Stromal cell of bone marrow (primary cell): ENCODE results near the gene UBR2.
A peak's percentile ranks its signal among the peaks of the same experiment; 100 is the strongest.
"Not testable (repeated sequence)": the region's sequence is repeated elsewhere in the genome, so short reads cannot be mapped to it uniquely, and the experiment has no call there.

Experiments
- DNase-seq: peaks from one replicate; pipeline ENCODE4 v3.0.0-alpha.2; 2012; ENCODE audit warnings: low read depth

Gene UBR2

DNA sequence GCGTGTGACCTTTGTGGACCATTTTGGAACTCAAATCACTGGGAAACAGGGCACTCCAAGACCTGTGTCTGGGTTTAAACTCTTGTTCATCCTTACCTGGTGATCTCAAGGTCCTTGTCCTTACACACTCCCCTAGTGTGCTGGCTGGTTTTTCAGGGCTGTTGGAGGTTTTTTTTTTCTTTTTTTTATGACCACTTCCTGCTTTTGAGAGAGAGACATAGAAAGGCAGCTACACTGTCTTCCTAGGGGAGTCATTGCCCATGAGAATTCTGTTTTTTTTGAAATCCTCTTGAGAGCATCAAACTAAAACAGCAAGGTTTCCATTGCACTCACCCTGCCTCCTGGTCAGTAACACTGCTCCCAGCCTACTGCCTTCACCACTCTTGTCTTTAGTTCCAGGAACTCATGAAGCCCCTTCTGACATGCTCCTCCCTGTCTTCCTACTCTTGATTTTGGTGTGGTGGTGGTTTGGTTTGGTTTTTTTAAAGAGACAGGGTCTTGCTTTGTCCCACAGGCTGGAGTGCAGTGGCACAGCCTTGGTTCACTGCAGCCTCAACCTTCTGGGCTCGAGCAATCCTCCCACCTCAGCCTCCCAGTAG is 130.0 kb downstream of the UBR2 start:
- no peak for DNase-seq

DNA sequence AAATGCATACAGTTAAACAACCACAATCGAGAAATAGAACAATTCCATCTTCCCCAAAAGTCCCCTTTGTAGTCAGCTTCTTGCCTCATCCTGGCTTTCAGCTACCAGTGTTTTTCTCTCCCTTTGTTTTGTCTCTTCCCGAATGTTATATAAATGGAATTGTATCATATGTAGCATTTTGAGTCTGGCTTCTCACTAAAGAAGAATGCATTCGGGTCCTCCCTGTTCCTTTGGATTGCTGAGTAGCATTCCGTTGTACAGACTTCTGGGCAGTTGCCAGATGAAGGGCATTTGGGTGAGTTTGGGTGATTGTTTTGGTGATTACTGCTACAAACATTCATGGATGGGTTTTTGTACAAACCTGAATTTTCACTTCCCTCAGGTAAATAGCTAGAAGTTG is 130.8 kb downstream of the UBR2 start:
- peak; percentile 18 for DNase-seq

DNA sequence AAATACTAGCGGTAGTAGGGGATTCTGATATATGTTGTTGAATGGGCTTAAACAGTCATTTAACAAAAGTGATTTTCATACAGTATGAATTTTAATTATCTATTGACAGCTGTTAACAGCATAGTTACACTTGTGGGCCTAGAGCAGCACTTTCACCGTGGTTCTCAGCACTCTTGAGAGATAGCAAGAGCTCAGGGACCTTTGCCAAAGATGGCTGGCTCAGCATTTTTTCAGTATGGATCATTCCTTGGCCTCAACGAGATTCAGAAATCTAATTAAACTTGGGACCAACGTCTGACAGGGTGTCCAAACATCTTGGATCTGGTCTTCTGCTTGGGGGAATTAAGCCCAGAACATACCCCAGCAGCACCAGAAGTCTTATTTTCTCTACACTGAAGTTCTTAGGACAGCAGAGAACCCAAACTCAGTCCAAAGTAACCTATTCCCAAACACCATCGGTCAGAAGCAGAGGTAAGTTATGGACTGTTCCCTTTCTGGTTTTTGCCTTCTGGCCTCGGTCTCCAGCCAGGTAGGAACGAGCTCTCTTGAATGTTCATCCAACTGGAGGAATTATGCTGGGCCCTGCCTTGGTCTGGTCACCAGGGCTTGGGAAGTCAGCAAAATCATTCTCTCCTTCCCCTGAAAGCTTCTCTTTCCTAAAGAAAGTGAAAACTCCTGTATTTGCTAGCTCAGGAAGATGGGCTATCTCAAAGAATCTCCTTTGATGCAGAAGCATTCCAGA is 132.9 kb downstream of the UBR2 start:
- DNase-seq = peak; percentile 49

DNA sequence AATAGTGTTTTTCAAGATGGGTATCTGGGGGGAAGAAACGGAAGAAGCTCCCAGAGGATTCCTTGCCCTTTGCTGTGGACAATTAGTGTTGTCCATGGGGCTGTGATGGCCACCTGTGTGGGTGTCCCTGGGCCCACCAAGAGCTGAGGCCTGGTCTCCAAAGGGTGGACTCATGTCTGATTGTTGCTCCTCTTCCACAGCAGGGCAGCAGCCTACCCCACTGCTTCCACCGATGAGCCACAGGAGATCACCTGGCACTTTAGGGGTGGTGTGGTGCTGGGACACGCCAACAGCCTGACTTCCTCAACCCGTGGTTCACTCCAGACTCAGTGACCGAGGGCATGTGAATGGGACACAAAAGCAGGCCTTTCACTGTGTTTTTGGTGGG is 133.4 kb downstream of the UBR2 start:
- no peak for DNase-seq

DNA sequence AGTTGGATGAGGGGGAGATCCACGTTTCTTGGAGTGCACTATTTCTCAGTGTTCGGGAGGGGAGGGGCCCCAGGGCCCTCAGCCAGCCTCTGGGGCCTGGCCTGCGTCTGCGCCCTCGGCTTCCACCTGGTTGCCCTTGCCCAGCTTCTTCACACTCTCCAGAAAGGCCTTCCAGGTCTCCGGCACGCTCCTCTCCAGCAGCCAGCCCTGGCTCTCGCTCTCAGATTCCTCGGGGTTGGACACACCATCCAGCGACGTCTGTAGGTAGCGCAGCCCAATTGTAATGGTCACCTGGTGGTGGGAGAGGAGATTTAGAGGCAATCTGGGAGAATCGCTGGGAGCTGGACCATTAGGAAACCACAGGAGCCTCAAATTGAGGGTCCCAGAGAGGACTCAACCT is 134.4 kb downstream of the UBR2 start:
- DNase-seq = no peak

DNA sequence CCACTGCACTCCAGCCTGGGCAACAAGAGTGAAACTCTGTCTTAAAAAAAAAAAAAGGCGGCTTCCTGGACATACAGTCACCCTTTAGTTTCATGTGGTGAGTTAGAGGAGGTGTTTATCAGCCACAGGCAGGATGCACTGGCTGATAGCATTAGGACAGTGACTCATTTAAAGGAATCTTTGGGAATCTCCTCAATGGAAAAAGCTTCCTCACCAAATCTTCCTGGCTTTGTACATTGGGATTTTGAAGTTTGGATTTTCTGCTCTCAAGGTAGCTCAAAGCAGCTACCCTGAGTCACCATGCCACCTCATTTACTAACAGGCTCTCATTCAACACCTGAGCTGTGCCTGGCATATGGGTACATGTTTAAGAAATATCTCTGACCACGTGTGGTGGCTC is 138.4 kb downstream of the UBR2 start:
- no peak for DNase-seq

DNA sequence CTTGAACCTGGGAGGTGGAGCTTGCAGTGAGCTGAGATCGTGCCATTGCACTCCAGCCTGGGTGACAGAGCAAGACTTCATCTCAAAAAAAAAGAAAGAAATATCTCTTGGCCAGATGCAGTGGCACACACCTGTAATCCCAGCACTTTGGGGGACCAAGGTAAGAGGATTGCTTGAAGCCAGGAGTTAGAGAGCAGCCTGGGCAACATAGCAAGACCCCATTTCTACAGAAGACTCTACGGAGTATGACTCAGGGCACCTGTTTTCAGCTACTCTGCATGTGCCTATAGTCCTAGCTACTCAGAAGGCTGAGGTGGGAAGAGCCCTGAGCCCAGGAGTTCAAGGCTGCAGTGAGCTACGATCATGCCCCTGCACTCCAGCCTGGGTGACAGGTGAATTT is 139.0 kb downstream of the UBR2 start:
- not testable (repeated sequence) for DNase-seq

DNA sequence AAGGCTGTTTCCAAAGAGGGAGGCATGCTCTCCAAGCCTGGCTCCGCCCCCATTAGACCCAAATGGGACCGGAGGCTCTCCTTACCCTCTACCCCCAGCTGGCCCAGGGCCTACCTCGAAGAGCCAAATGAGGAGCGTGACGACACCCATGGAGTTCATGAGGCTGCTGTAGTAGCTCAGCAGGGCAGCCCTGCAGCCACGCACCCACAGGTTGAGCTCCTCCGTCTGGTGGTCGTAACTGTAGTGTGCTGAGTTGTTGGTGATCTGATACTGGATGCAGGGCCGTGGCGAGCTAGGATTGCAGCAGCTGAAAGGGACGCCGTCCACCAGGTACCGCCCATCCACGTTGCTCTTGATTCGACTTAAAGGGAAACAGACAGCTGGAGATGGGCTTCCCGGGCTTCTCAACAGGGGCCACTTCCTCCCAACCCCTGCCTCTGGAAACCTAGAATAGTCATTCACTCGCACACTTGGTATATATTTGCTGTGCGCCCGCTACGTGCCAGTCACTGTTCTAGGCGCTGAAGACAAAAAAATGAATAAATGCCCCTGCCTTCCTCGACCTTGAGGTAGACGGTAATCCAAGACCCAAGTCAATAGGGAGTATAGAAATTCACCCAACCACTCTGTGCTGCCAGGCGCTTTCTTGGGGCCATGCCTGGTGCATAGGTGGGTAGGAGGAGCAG is 140.6 kb downstream of the UBR2 start:
- DNase-seq = no peak

DNA sequence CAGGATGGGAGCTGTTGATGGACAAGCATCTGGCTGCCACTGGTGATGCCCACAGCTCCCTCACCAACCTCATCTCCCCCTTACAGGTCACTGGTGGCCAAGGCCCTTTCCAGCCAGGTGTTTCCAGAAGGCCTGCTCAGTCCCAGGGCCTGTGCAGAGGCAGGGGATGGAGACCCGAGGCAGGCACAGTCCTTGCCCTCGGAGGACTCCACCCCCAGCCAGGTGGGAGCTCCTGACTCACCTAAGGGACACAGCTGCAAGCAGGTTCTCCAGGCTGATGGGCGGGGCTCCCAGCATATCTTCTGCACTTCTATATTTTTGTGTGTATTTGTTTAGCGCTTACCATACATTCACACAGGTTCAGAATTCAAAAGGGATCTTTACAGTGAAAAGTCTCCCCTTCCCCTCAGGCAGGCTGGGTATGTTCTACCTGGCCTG is 141.1 kb downstream of the UBR2 start:
- no peak for DNase-seq

DNA sequence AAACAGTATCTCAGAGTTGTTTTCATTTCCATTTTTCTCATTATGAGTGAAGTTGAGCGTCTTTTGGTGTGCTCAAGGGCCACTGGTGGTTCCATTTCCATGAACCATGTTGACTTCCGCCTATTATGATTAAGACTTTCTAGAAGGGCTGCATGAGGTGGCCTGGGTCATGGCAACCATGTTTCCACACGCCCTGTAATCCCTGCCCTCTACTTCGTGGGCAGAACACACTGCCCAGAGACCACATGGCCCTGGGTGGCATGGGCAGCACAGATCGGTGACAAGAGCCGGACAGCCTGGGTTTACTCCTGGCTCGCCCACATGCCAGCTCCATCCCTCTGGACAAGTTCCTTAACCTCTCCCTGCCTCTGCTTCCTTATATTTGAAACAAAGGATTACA is 143.8 kb downstream of the UBR2 start:
- no peak for DNase-seq

DNA sequence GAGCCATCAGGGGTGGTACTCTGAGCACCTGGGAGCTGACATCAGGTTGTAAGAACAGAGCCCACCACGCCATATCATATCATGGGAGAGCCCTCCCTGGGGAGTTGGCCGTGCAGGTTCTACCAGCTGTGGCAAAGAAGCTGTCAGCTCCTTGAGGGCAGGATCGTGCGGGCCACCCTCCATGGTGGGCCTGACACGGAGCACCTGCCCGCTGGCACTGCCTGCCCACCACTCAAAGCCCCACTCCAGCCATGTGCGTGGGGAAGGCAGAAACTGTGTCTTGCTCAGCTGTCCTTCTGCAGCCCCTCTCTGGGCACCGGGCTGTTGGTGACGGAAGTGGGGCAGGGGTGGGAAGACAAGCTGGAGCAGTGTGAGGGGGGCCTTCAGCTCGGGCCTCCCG is 144.3 kb downstream of the UBR2 start:
- no peak for DNase-seq

DNA sequence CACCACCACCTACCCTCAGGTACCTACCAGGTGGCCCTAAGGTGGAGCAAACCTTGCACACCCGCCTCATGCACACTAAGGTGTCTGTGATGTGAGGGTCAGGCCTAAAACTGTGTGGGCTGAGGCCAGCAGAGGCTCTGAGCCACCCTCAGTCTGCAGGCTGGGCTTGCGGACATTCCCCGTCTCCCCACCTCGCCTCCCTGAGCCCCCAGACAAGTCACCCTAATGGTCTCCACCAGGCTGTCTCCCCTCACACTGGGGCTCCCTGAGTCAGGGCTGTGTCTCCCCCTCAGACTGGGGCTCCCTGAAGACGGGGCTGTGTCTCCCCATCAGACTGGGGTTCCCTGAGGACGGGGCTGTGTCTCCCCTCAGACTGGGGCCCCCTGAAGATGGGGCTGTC is 146.0 kb downstream of the UBR2 start:
- DNase-seq = no peak

DNA sequence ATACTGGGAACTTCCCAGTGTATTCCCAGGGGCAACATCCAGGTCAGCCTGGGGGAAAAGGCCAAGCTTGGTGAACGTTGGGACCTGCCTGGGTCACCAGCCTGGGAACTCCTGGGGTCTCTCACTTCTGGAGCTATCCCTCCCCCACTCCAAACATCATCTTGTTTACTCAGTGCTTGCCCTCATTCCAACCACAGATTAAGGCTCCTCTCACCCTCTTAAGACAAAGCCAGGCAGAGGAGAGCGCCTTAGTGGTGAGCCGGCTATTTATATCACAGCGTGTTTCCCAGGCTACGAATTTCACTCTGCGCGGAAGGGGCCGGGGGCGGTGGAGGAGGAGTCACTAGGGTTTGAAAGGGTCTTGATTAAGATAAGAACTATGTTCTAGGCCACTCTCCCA is 146.5 kb downstream of the UBR2 start:
- no peak for DNase-seq

DNA sequence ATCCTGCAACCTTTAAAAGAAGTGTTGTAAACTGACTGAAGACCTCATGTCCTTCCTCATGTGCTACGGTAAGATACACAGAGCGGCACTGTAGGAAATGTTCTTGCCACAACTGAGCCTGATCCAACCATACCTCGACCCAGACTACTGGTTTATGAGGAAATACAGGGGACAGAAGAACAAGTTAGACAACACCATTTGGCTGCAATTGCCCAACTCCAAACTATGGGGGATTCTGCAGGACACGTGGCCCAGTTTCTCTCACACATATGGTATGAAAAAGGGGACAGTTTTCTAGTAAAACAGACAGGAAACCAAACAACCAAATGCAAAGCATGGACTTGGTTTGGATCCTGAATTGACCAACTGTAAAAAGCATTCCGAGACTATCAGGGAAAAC is 148.1 kb downstream of the UBR2 start:
- no peak for DNase-seq

DNA sequence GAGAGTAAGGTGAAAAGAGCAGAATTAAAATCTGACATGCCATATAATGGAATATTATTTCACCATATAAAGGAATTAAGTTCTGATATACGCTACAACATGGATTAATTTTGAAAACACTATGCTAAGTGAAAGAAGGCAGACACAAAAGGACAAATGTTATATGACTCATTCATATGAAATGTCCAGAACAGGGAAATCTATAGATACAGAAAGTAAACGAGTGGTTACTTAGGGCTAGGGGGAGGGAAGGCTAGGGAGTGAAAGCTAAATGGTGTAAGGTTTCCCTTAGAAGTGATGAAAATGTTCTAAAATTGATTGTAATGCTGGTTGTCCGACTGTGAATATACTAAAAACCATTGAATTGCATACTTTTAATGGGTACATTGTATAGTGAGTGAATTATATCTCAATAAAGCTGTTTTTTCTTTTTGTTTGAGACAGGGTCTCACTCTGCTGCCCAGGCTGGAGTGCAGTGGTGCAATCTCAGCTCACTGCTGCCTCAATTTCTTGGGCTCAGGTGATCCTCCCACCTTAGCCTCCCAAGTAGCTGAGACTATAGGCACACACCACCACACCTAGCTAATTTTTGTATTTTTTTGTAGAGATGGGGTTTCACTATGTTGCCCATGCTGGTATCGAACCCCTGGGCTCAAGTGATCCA is 150.4 kb downstream of the UBR2 start:
- no peak for DNase-seq

DNA sequence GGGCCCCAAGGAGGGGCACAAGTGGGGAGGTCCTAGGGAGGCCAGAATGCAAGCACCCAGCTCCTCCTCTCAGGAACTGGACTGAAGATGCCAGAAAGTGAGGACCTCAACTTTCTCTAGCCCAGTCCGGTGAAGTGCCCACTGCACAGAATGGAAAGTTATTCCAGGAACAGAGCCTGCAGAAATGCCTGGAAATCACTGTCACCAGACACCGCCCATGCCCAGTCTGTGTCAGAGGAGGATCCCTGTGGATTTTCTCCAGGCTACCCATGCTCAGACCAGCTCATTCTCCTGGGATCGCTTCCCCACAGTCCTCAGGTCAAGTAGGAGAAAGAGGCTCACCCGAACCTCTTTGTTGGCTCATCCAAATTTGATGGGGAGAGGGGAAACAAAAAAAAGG is 152.0 kb downstream of the UBR2 start:
- no peak for DNase-seq

DNA sequence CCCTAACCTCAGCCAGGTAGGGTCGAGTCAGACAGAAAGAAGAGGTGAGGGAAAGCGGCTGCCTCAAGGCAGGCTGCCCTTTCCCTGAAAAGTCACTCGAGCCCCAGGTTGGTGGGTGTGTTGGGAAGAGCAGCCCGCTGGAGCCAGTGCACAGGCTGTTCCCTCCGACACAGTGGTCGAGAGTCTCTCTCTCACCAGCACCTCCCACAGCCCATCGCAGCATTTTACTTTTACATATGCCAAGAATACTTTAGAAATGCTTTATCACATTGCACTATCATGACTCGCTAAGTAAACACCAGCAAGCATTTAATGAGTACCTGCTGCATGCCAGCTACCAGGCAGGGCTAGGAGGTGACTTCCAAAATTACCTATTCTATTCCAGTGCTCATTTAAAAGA is 156.9 kb downstream of the UBR2 start:
- DNase-seq = no peak

DNA sequence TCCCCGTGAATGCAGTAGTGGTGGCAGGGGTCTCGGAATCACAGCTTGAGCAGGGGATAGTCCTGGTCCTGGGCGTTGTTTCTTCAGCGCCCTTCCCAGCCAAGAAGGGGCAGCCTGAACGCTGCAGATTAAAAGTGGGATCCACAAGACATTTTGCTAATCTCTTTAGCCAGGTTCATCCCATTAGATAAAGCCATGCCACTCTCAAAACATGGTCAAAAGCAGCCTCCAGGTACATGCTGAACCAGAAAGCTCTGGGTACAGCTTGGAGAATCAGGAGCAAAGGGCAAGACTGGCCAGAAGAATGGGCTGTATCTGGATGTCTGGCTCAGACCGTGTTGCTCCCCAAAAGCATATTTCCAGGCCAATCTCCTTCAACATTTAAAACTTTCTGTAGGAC is 158.7 kb downstream of the UBR2 start, which contains the start of gene PRPH2:
Gene PRPH2 (minus strand): TSS at position 101 of the 400 bp plus-strand sequence. CDS start 263 bp downstream, outside the sequence.
- no peak for DNase-seq

DNA sequence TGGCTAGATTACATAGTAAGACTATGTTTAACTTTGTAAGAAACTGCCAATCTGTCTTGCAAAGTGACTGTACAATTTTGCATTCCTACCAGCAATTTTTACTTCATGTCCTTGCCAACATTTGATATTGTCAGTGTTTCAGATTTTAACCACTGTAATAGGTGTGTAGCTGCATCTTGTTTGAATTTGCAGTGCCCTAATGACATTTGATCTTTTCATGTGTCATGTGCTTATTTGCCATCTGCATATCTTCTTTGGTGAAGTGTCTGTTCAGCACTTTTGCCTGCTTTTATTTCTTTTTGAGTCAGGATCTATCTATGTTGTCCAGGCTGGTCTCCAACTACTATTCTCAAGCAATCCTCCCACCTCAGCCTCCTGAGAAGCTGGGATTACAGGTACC is 161.0 kb downstream of the UBR2 start:
- DNase-seq = no peak

DNA sequence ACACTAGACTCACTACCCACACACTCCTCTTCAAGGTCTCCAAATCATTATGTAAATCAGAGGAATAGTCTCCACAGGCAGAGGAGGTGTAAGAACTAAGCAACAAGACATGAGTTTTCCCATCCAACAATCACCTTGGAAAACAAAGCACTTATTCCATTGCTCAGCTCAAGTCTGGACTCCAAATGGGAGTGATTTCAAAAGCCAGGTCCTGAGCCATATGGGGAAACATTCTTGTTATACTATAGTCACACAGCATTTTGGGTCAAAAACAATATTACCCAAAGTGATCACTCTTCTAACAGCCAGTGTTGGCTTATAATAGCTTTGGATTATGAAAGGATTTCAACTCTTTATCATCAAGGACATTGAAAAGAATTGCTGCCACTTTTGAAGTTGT is 162.2 kb downstream of the UBR2 start:
- no peak for DNase-seq

DNA sequence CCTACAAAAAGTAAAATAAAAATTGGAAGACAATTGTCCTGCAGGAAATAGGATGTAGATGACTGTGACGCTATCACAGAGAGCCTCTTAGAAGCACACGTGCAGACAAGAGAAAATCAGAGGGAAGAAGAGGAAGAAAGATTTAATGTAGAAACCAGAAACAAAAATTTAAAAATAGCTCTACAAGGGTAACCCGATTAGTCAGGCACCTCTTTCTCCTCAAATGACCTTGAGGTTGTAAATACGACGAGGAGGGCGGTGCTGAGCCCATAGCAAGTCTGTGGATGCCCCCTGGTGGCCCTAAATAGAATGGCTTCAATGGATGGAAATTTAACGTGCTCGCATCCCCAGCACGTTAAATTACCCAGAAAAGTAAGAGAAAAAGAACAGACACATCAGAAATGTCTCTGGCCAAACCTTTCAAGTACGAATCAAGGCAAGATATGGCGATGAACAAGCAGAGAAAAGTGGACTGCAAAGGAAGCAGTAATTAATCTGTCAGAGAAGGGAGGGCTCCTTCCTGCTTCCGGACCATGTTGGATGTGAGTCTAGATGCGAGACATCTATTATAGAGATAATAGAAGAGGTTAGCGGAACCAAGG is 162.8 kb downstream of the UBR2 start:
- DNase-seq = peak; percentile 81

DNA sequence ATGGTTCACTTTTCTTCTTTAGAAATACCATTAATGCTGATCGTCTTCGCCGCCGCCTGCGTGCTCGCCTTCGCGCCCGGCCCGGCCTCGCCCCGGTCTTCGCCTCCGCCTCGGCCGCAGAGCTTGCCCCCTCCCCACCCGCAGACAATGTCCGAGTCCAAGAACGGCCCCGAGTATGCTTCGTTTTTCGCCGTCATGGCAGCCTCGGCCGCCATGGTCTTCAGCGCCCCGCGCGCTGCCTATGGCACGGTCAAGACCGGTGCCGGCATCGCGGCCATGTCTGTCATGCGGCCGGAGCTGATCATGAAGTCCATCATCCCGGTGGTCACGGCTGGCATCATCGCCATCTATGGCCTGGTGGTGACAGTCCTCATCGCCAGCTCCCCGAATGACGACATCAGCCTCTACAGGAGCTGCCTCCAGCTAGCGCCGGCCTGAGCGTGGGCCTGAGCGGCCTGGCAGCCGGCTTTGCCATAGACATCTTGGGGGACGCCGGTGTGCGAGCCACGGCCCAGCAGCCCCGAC is 163.3 kb downstream of the UBR2 start:
- DNase-seq = no peak
